HG02588 (cell line): Measurements from ENCODE around the gene MRAP2.
A peak's percentile ranks its signal among the peaks of the same experiment; 100 is the strongest.
"Not testable (repeated sequence)": the region's sequence is repeated elsewhere in the genome, so short reads cannot be mapped to it uniquely, and the experiment has no call there.

Source experiments
- ATAC-seq: cut with Tn5 transposase; IDR thresholded peaks from one replicate; pipeline ENCODE4 v1.9.1; 2021; ENCODE audit warnings: mild to moderate bottlenecking, moderate library complexity; ENCODE audit not compliant: unreplicated experiment

The MRAP2 gene

DNA sequence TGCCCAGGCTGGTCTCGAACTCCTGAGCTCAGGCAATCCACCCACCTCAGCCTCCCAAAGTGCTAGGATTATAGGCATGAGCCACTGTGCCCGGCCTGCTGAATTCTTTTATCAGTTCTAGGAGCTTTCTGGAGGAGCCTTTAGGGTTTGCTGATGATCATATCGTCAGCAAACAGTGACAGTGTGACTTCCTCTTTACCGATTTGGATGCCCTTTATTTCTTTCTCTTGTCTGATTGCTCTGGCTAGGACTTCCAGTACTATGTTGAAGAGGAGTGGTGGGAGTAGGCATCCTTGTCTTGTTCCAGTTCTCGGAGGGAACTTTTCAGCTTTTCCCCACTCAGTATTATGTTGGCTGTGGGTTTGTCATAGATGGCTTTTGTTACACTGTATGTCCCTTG, 35.3 kb downstream of the MRAP2 start:
- ATAC-seq = not testable (repeated sequence)

DNA sequence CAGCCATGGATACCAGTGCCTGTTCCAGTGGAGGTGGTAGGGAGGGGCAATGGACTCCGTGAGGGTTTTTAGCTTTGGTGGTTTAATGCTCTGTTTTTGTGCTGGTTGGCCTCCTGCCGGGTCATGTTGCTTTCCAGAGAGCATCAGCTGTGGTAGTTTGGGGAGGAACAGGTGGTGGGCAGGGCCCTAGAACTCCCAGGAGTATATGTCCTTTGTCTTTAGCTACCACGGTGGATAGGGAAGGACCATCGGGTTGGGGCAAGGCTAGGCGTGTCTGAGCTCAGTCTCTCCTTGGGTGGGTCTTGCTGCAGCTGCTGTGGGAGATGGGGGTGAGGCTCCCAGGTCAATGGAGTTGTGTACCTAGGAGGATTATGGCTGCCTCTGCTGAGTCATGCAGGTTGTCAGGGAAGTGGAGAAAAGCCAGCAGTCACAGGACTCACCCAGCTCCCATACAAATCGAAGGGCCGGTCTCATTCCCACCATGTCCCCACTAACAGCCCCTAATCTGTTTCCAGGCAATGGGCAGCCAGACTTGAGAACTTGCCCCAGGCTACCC, 38.9 kb downstream of the MRAP2 start:
- ATAC-seq = no peak

DNA sequence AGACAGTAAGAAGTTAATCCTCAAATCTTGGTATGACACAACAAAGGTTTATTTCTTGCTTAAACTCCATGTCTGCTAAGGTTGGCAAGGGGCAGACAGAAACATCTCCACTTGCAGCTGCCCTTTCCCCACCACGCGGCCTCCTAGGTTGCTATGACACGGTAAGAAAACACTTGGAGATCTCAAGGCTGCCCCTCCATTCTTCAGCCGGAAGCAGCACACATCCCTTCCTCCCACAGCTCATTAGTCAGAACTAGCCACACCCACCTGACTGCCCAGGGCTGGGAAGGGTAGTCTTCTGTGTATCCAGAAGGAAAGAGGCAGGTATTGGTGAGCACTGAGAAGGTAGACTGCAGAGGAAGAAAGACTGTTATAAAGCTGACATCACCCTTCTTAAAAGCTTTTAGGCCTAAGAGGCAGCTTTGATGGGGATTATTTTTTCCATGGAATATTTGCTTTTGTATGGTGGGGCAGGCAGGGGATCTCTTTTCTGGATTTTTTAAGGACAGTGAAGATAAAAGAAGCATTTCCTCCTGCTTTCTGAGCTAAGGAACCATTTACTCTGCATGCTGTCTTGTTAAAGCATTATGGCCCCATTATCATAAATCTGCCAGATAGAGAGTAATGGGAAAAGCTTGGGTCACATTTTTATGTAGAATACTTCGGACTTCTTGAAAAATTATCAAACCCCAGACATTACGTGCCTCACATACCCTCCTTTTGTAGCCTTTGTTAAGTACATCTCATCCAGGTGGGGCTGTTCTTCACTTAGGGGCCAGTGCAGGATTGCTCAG, 41.6 kb downstream of the MRAP2 start:
- no peak for ATAC-seq

DNA sequence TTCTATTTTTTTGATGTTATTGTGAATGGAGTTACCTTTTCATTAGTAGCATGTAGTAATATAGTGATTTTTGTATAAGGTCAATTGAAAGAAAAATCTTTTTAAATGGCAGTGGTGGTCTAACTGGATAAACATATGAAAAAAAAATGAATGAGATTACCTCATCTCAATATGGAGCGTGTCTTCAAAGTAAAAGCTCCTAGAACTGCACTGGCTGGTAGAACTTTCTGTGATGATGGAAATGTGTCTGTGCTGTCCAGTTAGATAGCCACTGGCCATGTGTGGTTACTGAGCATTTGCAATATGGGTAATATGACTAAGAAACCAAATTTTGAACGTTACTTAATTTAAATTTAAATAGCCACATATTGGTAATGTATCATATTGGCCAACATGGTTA, 44.1 kb downstream of the MRAP2 start:
- no peak for ATAC-seq

DNA sequence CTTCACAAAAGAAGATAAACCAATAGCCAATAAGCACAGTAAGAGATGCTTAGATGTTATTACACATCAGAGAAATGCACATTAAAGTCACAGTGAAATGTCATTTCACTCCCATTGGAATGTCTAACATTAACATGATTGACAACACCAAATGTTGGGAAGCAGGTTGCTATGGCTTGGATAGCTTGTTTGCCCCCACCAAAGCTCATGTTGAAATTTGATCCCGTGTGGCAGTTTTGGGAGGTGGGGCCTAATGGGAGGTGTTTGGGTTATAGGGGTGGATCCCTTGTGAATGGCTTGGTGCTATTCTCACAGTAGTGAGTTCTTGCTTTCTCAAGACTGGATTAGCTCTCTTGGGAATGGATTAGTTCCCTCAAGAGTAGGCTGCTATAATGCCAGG, 44.8 kb downstream of the MRAP2 start:
- ATAC-seq = no peak

DNA sequence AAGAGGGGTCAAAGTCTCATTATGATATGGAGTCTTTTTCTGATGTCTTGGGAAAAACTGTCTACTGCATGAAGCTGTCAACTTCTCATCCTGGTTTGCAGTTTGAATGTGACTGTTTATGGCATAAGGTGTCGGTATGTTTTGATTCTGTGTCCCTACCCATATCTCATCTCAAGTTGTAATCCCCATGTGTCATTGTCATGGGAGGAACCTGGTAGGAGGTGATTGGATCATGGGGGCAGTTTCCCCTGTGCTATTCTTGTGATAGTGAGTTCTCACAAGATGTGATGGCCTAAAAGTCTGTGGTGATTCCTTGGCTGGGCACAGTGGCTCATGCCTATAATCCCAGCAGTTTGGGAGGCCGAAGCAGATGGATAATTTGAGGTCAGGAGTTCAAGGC, 47.6 kb downstream of the MRAP2 start:
- ATAC-seq = no peak

DNA sequence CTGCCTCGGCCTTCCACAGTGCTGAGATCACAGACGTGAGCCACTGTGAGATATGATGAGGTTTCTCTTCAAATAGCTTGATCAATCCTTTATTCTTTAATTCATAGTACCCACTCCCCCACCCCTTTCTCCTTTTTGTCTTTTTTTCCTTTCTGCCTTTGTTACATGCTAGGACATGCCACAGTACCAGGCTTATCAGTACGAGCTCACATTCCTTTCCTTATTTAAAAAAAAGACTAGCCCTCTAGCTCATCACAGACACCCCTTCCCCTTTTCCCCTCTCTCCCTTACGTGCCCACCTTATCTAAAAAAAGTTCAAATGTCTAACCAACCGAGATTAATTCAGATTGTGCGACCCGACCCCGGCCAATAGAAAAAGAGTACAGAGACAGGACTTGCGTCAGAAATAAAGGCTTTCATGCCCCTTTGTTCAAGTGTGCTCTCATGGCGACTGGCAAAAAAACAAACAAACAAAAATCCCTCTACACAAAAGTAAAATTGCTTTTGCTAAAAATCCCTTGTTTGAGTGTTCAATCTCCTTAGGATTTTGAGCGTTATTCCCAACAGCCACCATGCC, 49.2 kb downstream of the MRAP2 start:
- ATAC-seq = no peak

DNA sequence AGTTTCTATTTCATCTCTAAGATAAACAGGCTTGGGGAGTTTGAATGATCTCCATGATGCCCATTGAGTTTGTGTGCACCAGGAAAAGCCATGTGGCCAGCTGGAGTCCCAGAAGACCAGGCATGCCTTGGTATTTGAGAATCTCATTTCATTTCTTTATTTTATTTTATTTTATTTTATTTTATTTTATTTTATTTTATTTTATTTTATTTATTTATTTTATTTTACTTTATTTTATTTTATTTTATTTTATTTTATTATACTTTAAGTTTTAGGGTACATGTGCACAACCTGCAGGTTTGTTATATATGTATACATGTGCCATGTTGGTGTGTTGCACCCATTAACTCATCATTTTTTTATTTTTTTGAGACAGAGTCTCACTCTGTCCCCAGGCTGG, 51.1 kb downstream of the MRAP2 start:
- not testable (repeated sequence) for ATAC-seq

DNA sequence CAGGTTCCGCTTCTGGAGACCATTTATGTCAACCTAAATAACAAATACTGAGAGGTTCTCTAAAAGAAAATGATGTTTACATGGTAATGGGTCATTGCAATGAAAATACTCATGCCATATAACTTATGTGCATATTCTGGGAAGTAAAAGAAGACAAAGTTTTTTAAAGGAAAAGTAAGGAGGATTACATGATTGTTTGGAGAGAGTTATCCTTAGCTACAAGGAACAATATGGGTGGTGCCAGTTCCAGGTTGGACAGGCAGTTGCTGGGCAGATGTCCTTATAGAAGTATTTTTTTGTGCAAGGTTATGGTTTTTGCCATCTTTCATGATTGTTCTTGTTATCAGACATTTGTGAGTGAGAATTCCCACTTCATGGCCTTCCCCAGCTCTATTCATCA, 52.5 kb downstream of the MRAP2 start:
- ATAC-seq = no peak

DNA sequence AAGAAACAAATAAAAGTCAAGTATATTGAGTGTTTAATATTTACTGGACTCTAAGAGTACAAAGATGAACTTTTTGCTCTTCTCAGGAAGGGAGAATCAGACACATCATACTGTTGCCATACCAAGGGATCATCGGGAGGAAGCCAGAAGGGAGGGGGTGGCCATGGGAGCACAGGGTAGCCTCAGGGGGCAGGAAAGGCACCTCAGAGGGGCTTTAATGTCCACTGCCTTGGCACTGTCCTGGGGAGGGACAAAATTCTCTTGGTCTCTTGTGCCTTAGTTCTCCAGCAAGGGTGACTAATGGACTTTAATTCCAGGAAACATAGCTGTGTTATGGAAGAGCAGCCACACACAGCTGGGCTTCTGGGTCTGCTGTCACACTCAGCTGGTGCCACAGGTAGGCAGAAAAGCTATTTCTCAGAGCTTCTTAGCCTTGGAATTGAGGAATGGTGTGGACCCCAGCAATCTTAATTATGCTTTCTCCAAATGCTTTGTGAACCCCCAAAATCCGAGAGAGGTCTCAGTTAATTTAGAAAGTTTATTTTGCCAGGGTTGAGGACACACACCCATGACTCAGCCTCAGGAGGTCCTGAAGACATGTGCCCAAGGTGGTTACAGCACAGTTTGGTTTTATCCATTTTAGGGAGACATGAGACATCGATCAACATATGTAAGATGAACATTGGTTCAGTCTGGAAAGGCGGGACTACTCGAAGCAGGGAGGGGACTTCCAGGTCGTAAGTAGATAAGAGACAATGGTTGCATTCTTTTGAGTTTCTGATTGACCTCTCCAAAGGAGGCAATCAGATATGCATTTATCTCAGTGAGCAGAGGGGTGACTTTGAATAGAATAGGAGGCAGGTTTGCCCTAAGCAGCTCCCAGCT, 53.2 kb downstream of the MRAP2 start:
- ATAC-seq = no peak

DNA sequence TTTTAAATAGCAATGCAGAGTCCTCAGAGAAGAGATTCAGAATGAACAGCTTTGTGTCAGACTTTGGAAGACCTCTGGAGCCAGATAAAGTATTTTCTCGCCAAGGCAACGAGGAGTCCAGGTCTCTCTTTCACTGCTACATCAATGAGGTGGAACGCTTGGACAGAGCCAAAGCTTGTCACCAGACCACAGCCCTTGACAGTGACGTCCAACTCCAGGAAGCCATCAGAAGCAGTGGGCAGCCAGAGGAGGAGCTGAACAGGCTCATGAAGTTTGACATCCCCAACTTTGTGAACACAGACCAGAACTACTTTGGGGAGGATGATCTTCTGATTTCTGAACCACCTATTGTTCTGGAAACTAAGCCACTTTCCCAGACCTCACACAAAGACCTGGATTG, 55.5 kb downstream of the MRAP2 start:
- ATAC-seq = no peak

DNA sequence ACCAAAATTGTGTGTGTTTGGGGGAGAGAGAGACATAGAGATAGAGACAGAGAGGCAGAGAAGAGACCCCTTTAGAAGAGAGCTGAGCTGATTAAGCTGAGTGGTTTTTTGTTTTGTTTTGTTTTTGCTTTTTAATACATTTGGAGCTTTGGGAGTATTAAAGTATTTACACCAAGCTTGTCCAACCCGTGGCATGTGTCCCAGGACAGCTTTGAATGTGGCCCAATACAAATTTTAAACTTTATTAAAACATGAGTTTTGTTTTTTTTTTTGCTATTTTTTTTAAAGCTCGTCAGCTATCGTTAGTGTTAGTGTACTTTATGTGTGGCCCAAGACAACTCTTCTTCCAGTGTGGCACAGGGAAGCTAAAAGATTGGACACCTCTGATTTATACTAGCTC, 56.0 kb downstream of the MRAP2 start:
- ATAC-seq = no peak

DNA sequence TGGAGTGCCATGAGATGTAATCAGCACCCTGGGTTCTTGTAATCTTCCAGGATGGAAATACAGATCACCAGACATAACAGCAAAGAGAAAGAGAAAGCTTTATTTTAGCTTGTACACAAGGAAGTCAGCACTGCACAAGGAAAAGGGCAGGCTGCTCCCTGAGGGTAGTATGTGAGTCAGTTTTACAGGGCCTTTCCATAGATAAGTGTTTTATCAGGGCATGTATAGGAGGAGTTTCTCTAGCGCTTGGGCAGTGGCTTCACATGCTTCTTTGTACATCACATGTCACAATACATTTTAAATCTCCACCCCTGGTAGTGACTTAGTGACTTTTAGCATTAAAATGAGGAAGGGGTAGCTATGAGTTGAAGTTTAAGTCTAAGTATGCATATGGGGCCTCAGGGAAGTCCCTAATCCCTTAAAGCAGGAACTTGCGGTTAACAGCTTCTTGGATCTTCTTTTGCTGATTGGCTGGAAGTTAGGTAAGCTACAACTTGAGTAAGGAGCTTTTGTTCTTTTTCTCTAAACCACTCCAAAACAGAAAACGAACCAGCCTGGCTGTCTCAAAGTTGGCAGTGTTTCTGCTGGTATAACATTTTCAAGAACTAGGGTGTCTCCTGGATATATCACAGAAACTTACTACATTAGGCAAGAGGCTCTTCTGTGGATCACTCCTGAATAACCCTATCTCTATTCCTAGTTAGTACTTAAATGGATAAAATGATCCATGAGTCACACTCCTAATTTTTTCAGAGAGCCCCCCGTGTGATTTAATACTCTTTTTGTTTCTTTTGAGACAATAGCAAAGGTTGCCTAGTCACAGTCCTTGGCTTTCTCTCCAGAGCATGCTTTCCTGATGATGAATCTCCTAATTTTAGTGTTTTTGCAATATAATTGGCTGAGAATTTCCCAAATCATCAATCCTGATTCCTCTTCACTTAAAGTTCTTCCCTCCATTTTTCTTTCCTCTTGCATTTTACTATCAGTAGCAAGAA, 60.2 kb downstream of the MRAP2 start:
- ATAC-seq = peak; percentile 81

DNA sequence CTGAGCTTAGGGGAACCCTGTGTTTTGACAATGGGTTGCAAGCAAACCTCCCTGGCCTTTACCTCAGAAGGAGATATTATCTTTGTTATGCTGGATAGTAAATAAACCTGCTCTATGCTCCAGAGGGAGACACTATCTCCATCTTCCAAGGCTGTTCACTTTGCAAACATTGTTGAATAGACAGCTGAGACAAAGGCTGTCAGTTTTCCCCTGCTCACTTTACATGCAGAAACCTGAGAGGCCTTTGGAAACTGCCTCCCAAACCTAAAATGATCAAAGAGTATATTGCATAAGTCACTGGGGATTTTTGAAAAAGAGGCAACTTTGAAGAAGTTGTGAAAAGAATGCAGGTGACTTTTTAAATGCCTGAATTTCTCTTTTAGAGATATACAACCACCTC, 61.6 kb downstream of the MRAP2 start:
- ATAC-seq = no peak

DNA sequence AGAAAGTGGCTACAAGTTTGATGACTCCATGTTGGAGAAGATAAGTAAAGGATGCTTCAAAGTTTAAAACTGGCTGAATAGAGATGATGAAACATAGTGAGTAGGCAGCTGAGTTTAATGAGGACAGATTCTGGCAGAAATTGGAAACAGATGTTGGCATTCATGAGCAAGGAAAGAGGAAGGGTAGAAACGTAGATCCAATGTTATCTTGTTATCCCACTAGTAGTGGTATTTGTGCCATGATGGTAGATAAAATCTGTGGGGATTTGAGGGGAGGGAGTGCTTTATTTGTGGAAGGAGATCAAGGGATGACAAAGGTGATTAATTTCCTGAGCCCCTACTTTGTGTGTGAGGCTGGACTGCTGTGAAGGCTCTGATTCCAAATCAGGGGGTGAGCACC, 69.5 kb downstream of the MRAP2 start:
- ATAC-seq = no peak

DNA sequence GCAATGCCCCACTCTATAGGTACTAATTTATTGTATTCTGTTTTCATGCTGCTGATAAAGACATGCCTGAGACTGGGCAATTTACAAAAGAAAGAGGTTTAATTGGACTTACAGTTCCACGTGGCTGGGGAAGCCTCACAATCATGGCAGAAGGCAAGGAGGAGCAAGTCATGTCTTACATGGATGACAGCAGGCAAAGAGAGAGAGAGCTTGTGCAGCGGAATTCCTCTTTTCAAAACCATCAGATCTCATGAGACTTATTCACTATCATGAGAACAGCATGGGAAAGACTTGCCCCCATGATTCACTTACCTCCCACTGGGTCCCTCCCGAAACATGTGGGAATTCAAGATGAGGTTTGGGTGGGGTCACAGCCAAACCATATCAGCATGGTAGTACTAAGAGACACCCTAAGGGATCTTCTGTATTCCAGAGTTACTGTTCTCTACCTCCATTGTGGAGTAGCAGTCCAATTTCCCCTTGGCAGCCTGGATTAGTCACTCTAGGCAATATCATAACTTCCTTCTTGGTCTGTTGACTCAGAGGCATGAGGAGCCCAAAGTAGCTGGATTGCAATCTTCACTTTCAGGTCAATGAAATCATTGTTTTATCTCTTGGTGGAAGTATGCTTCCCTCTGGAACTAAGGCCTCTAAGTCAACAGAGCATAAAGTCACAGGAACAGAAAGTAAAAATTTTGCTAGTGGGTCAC, 71.8 kb downstream of the MRAP2 start:
- not testable (repeated sequence) for ATAC-seq

DNA sequence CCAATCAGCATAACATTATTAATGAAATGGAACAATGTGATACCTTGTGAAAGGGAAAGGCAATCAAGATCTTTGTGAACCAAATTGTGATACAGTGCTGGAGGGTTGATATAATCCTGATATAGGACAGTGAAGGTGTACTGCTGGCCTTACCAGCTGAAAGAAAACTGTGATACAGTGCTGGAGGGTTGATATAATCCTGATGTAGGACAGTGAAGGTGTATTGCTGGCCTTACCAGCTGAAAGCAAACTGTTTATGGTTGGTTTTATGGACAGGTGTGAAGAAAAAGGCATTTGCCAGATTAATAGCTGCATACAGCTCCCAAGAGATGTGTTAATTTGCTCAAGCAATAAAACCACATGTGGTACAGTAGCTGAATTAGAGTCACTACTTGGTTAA, 73.9 kb downstream of the MRAP2 start:
- no peak for ATAC-seq

DNA sequence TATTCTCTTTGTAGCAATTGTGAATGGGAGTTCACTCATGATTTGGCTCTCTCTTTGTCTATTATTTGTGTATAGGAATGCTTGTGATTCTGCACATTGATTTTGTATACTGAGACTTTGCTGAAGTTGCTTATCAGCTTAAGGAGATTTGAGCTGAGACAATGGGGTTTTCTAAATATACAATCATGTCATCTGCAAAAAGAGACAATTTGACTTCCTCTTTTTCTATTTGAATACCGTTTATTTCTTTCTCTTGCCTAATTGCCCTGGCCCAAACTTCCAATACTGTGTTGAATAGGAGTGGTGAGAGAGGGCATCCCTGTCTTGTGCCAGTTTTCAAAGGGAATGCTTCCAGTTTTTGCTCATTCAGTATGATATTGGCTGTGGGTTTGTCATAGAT, 77.8 kb downstream of the MRAP2 start:
- ATAC-seq = not testable (repeated sequence)

DNA sequence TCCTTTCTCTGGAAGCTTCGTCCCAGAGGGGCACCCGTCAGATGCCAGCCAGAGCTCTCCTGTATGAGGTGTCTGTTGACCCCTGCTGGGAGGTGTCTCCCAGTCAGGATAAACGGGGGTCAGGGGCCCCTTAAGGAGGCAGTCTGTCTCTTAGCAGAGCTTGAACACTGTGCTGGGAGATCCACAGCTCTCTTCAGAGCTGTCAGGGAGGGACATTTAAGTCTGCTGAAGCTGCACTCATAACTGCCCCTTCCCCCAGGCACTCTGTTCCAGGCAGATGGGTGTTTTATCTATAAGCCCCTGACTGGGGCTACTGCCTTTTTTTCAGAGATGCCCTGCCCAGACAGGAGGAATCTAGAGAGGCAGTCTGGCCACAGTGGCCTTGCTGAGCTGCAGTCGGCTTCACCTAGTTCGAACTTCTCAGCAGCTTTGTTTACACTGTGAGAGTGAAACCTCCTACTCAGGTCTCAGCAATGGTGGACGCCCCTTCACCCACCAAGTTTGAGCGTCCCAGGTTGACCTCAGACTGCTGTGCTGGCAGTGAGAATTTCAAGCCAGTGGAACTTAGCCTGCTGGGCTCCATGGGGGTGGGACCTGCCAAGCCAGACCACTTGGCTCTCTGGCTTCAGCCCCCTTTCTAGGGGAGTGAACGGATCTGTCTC, 81.5 kb downstream of the MRAP2 start:
- not testable (repeated sequence) for ATAC-seq
